Activated CD8-positive, alpha-beta T cell treated with anti-CD3 and anti-CD28 coated beads for 36 hours (primary cell): ENCODE data around the gene CDH23. TPM values are rescaled to one million over a fixed set of nuclear protein-coding genes. Genes with fewer than 3 reads are reported as not detected.

Experiments used
- ATAC-seq: fragments of 200-7000 bp; cut with Tn5 transposase; one replicate; pipeline ENCODE4 v1.10.0; 2021; ENCODE audit warnings: mild to moderate bottlenecking, moderate library complexity
- CTCF ChIA-PET: fragments of 350-600 bp; sonication (Branson Sonifier 250); formaldehyde crosslinking; loops from one replicate; lab custom pipeline; 2021; ENCODE audit warnings: antibody characterized with exemption; lab: Charles Lee
- POLR2A ChIA-PET: fragments of 350-600 bp; sonication (Branson Sonifier 250); formaldehyde crosslinking; loops from one replicate; lab custom pipeline; 2021; ENCODE audit warnings: antibody characterized with exemption; lab: Charles Lee
- DNase-seq: peaks from one replicate; pipeline ENCODE4 v3.0.0-alpha.2; 2020
- H3K27ac Mint-ChIP-seq: one replicate; pipeline ENCODE4 v1.8.0; 2021; ENCODE audit warnings: mild to moderate bottlenecking, mixed read lengths
- H3K27me3 Mint-ChIP-seq: one replicate; pipeline ENCODE4 v1.8.0; 2021; ENCODE audit warnings: mixed read lengths
- H3K36me3 Mint-ChIP-seq: one replicate; pipeline ENCODE4 v1.8.0; 2021; ENCODE audit warnings: low read depth, mixed read lengths
- H3K4me1 Mint-ChIP-seq: one replicate; pipeline ENCODE4 v1.8.0; 2021; ENCODE audit warnings: low read depth, mixed read lengths
- H3K4me3 Mint-ChIP-seq: one replicate; pipeline ENCODE4 v1.8.0; 2021; ENCODE audit warnings: mild to moderate bottlenecking, moderate library complexity, mixed read lengths
- H3K9me3 Mint-ChIP-seq: one replicate; pipeline ENCODE4 v1.8.0; 2021; ENCODE audit warnings: mixed read lengths
- intact Hi-C: fragments of 100-400 bp; cut with micrococcal nuclease; formaldehyde crosslinking; loops from one replicate; pipeline ENCODE4 v1.10.0; 2022
- total RNA-seq, 2 experiments: library from RNA; stranded (reverse); gene quantifications; one replicate each; pipeline ENCODE4 v1.2.3, GENCODE V29; 2021
- TF ChIP-seq, protein P1 (sequence below): fragments of 200-600 bp; IDR thresholded peaks from one replicate; pipeline ENCODE4 v1.8.0; 2022; ENCODE audit warnings: antibody characterized with exemption, mild to moderate bottlenecking

CDH23 gene
- total RNA-seq, 2 experiments from 2014 or later, result 2.4 to 2.7 TPM

- TF ChIP-seq, protein P1, sequence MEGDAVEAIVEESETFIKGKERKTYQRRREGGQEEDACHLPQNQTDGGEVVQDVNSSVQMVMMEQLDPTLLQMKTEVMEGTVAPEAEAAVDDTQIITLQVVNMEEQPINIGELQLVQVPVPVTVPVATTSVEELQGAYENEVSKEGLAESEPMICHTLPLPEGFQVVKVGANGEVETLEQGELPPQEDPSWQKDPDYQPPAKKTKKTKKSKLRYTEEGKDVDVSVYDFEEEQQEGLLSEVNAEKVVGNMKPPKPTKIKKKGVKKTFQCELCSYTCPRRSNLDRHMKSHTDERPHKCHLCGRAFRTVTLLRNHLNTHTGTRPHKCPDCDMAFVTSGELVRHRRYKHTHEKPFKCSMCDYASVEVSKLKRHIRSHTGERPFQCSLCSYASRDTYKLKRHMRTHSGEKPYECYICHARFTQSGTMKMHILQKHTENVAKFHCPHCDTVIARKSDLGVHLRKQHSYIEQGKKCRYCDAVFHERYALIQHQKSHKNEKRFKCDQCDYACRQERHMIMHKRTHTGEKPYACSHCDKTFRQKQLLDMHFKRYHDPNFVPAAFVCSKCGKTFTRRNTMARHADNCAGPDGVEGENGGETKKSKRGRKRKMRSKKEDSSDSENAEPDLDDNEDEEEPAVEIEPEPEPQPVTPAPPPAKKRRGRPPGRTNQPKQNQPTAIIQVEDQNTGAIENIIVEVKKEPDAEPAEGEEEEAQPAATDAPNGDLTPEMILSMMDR, result no peak
- ChIA-PET POLR2A (no interaction called here), CTCF (interaction anchor here (0.7 to 4.4 kb wide), 23 partner anchors 10 to 313 kb away, joined by 3 to 48 read pairs (median 5); partner anchors contain the start of gene CDH23)
- DNase-seq, result no peak
- no peaks in the 10 kb centered on the region for H3K36me3 Mint-ChIP-seq
- no peaks in the 10 kb centered on the region for H3K9me3 Mint-ChIP-seq
- no peak for ATAC-seq
- no peak overlapping the region for H3K27ac Mint-ChIP-seq
- intact Hi-C loops, result loop anchor here (5.0 kb wide), 1 partner anchor 172 kb away; the partner anchor contains the start of gene CDH23
- no peaks in the 10 kb centered on the region for H3K27me3 Mint-ChIP-seq
- no peak overlapping the region for H3K4me3 Mint-ChIP-seq
- H3K4me1 Mint-ChIP-seq, result no peaks in the 10 kb centered on the region
Observed at GRCh38 chr10:71568896-71569492, 172.3 kb downstream of the CDH23 start.

GRCh38 chr10:71569775-71570588 is 173.3 kb downstream of the CDH23 start:
- intact Hi-C loops, result loop anchor here (2.0 to 5.0 kb wide), 3 partner anchors 83 to 258 kb away; partner anchors contain the start of gene CDH23
- POLR2A ChIA-PET, result interaction anchor here (1.5 kb wide), 1 partner anchor 17 kb away, joined by 3 read pairs; no protein-coding TSS in a partner anchor
- no peaks in the 10 kb centered on the region for H3K27me3 Mint-ChIP-seq
- no peaks in the 10 kb centered on the region for H3K9me3 Mint-ChIP-seq
- no peak overlapping the region for H3K4me3 Mint-ChIP-seq
- H3K27ac Mint-ChIP-seq, result no peak overlapping the region
- ATAC-seq, result peak; percentile 79
- H3K4me1 Mint-ChIP-seq, result no peaks in the 10 kb centered on the region
- H3K36me3 Mint-ChIP-seq, result no peaks in the 10 kb centered on the region
- peak; percentile 87 for DNase-seq
- TF ChIP-seq, protein P1, result peak; percentile 84
- CTCF ChIA-PET, result interaction anchor here (0.6 to 4.4 kb wide), 57 partner anchors 9 to 314 kb away, joined by 3 to 48 read pairs (median 4); partner anchors contain the start of genes CDH23 and VSIR

GRCh38 chr10:71571460-71572175 is 174.9 kb downstream of the CDH23 start:
- ATAC-seq, result no peak
- ChIA-PET POLR2A (no interaction called here), CTCF (interaction anchor here (1.0 to 4.4 kb wide), 14 partner anchors 7 to 301 kb away, joined by 3 to 48 read pairs (median 6); no protein-coding TSS in a partner anchor)
- intact Hi-C loops, result loop anchor here (2.0 to 5.0 kb wide), 2 partner anchors 85 to 259 kb away; no protein-coding TSS in a partner anchor
- H3K4me3 Mint-ChIP-seq, result no peak overlapping the region
- no peaks in the 10 kb centered on the region for H3K36me3 Mint-ChIP-seq
- TF ChIP-seq, protein P1, result no peak
- no peaks in the 10 kb centered on the region for H3K4me1 Mint-ChIP-seq
- no peaks in the 10 kb centered on the region for H3K9me3 Mint-ChIP-seq
- no peak for DNase-seq
- H3K27ac Mint-ChIP-seq, result no peak overlapping the region
- H3K27me3 Mint-ChIP-seq, result no peaks in the 10 kb centered on the region

DNA sequence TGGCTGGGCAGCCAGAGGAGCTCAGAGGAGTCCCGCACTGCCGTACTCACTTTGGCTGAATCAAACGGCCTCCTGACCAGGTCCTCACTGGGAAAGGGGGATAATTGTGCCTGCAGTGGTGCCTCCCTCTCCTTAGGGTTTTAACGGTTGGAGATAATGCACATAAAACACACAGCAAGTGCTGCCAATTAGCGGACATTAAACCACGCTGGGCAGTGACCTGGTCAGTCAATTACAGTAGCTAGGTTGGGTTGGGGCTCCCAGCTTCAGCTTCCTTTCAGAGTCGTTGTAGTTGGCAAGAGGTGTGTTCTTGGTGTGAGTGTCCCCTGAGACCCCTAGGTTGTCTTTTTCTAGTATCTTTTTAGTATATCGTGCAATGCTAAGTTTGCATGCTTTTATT is 176.2 kb downstream of the CDH23 start:
- POLR2A ChIA-PET, result no interaction called here
- DNase-seq (no peak), ATAC-seq (no peak)
- Mint-ChIP-seq H3K36me3 (no peaks in the 10 kb centered on the region), H3K4me3 (no peak overlapping the region), H3K4me1 (no peaks in the 10 kb centered on the region), H3K27me3 (no peaks in the 10 kb centered on the region), H3K27ac (no peak overlapping the region), H3K9me3 (no peaks in the 10 kb centered on the region)
- TF ChIP-seq, protein P1, result no peak
- intact Hi-C loops, result loop anchor here (5.0 kb wide), 1 partner anchor 261 kb away; no protein-coding TSS in a partner anchor
- CTCF ChIA-PET, result interaction anchor here (1.3 to 3.8 kb wide), 2 partner anchors 14 to 188 kb away, joined by 5 to 11 read pairs; no protein-coding TSS in a partner anchor
